Lung (tissue), 12 donors: ENCODE measurements around the gene ERC2. TPM values are rescaled to one million over a fixed set of nuclear protein-coding genes. Genes with fewer than 3 reads are reported as not detected.

Experiments
- ATAC-seq: fragments of 200-7000 bp; cut with Tn5 transposase; one replicate; pipeline ENCODE4 v1.9.1; 2020; ENCODE audit warnings: moderate number of reproducible peaks; ENCODE audit not compliant: insufficient read depth, low FRiP score
- DNase-seq, 3 donors: peaks; one replicate each; pipeline ENCODE4 v3.0.0-alpha.2; 2013 to 2017
- H3K27ac ChIP-seq, 2 donors: one replicate each; pipeline ENCODE4 v1.5.1; 2013; ENCODE audit warnings: mild to moderate bottlenecking in 2 of 2, moderate library complexity in 2 of 2, control low read depth in 1 of 2, inconsistent platforms in 1 of 2, low read depth in 1 of 2, low read length in 1 of 2
- H3K27me3 ChIP-seq, 3 donors: one replicate each; pipeline ENCODE4 v1.5.1; 2013; ENCODE audit warnings: low read length in 2 of 3; ENCODE audit not compliant: control insufficient read depth in 3 of 3, insufficient read depth in 3 of 3
- H3K36me3 ChIP-seq, 4 donors: one replicate each; pipeline ENCODE4 v1.5.1; 2013; ENCODE audit warnings: low read length in 4 of 4, mild to moderate bottlenecking in 1 of 4, moderate library complexity in 1 of 4; ENCODE audit not compliant: control insufficient read depth in 4 of 4, insufficient read depth in 4 of 4
- H3K4me1 ChIP-seq, 5 donors: one replicate each; pipeline ENCODE4 v1.5.1; 2013; ENCODE audit warnings: low read length in 5 of 5, mild to moderate bottlenecking in 2 of 5, moderate library complexity in 1 of 5; ENCODE audit not compliant: control insufficient read depth in 5 of 5, insufficient read depth in 5 of 5
- H3K4me3 ChIP-seq: one replicate; pipeline ENCODE4 v1.5.1; 2013; ENCODE audit warnings: mild to moderate bottlenecking, control low read depth, moderate library complexity
- H3K9ac ChIP-seq, 2 donors: one replicate each; pipeline ENCODE4 v1.5.1; 2013; ENCODE audit warnings: low read length in 2 of 2, control low read depth in 1 of 2; ENCODE audit not compliant: insufficient read depth in 1 of 2
- H3K9me3 ChIP-seq, 4 donors: one replicate each; pipeline ENCODE4 v1.5.1; 2013; ENCODE audit warnings: low read length in 3 of 4, mild to moderate bottlenecking in 1 of 4, moderate library complexity in 1 of 4; ENCODE audit not compliant: control insufficient read depth in 4 of 4, insufficient read depth in 3 of 4
- WGBS, 2 donors: extraction: QIAGEN DNeasy Blood & Tissue Kit; methylation state at CpG; one replicate each; pipeline ENCODE4 v1.1.7; 2013; 5-methylcytosine and 5-hydroxymethylcytosine counted together
- polyA plus RNA-seq, 2 donors: library from polyadenylated mRNA; stranded (reverse); fragments of 200-250 nt; gene quantifications; one replicate each; pipeline ENCODE4 v1.2.1, GENCODE V29; 2013
- total RNA-seq, 2 donors: library from RNA; depleted of rRNA in 1 of 2; stranded (reverse); fragments of >200 nt in 1 of 2; gene quantifications; one replicate each; pipeline ENCODE4 v1.2.1, GENCODE V29; 2014 to 2021
- TF ChIP-seq, protein P1 (sequence below): IDR thresholded peaks from 2 replicates; pipeline ENCODE4 v1.5.1; 2012; ENCODE audit warnings: mild to moderate bottlenecking; ENCODE audit errors: control extremely low read depth, extremely low read depth
- donor health status: control.
- donor health status: control.
- donor health status: Bipolar disorder and iron deficiency.
- donor health status: healthy.
- donor health status: DM: yes; HTN: yes; CAD: no.

The ERC2 gene
- total and polyA plus RNA-seq, 4 donors = 0.20 to 3.5 (median 0.97) TPM

DNA sequence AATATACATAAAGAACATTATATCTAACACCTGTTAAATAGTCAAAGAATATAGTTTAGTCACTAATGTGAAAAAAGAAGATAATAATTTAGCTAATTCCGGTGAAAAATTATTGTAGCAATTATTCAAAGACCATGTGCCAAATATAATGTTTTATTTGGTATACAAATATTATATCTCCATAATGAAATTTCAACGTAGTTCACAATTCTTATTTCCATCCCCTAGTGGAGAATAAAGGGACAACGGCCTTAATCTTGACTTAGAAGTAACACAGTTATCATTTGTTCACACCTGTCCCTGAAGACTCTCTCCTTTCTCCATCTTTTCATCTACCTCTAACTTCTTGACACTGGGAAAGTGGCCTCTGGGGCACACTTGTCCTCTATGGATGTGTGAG lies 213.4 kb downstream of the ERC2 start:
- ATAC-seq = no peak
- TF ChIP-seq, protein P1, sequence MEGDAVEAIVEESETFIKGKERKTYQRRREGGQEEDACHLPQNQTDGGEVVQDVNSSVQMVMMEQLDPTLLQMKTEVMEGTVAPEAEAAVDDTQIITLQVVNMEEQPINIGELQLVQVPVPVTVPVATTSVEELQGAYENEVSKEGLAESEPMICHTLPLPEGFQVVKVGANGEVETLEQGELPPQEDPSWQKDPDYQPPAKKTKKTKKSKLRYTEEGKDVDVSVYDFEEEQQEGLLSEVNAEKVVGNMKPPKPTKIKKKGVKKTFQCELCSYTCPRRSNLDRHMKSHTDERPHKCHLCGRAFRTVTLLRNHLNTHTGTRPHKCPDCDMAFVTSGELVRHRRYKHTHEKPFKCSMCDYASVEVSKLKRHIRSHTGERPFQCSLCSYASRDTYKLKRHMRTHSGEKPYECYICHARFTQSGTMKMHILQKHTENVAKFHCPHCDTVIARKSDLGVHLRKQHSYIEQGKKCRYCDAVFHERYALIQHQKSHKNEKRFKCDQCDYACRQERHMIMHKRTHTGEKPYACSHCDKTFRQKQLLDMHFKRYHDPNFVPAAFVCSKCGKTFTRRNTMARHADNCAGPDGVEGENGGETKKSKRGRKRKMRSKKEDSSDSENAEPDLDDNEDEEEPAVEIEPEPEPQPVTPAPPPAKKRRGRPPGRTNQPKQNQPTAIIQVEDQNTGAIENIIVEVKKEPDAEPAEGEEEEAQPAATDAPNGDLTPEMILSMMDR = no peak
- WGBS, 2 donors = 84 to 87% methylated on average over 3 of the region's 3 CpGs
- no peaks in the 10 kb centered on the region for H3K9me3 ChIP-seq
- no peak for DNase-seq
- no peak overlapping the region for H3K4me3 ChIP-seq
- peaks cover 0 to 3% (median 0%) of the 10 kb centered on the region in 5 donors for H3K4me1 ChIP-seq
- H3K9ac ChIP-seq = no peak overlapping the region
- no peak overlapping the region for H3K27ac ChIP-seq
- peaks cover 0 to 4% (median 0%) of the 10 kb centered on the region in 3 donors for H3K27me3 ChIP-seq
- H3K36me3 ChIP-seq = no peaks in the 10 kb centered on the region

DNA sequence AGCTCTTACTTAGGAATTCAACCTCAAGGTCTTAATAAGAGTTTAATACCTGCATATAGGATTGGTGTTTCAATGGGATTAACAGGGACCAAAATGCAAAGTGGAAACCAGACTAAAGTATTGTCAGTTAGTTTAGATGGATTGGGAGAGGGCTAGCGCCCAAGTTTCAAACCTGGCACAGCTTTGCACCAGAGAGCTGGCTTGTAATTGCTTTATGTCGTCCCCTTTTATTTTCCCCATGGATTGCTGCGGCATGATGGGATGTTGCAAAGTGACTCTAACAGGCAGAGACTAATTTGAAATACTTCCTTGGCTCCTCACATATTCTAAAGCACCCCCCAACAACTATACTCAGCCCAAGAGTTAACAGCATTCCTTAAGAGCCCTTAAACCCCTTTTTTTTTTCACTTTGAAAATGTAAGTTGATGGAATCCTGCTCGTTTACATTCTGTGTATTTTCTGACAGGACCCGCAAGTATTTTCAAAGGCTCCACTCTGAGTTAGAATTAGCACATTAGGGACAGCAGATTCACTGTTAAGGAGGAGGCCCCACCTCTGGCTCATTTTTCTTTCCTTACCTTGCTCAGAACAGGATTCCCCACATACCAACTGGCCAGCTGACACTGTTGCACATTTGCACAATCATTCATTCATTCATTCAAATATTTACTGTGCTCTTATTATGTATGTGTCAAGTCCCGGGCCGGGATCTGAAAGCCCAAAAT lies 214.2 kb downstream of the ERC2 start:
- H3K4me1 ChIP-seq = peaks cover 0 to 3% (median 0%) of the 10 kb centered on the region in 5 donors
- H3K27ac ChIP-seq = no peak overlapping the region
- ATAC-seq (no peak), DNase-seq (peak; percentile 54 to 75 (median 57))
- peaks cover 0 to 4% (median 0%) of the 10 kb centered on the region in 3 donors for H3K27me3 ChIP-seq
- TF ChIP-seq, protein P1 = no peak
- WGBS, 2 donors = 47 to 64% methylated on average over 7 of the region's 7 CpGs
- H3K9ac ChIP-seq = no peak overlapping the region
- H3K36me3 ChIP-seq = no peaks in the 10 kb centered on the region
- H3K9me3 ChIP-seq = no peaks in the 10 kb centered on the region
- no peak overlapping the region for H3K4me3 ChIP-seq

DNA sequence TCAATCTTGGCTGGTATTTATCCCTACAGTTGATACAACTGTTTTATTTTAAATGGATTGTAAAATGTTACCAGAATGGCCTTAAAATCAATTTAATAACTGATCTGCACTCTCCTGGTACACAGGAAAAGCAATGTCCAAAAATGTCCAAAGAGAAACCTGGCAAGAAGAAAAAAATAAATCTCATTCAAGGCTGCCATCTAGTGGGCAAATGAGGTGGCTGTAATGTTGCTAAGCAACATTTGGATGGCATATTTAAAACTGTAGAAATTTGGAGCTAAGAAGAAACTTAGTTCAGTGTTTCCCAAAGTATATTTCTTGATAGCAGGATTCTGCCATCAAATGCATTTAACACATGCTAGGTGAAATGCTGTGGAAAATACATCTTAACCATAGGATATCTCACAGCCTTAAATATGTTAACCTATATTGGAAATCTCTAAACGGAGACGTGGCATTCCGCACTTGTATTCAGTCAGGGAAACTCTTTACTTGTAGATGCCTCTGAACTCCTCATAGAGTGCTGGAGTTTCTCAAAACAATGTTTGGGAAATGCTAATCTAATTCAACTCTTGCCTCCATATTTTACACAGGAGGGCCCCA lies 216.8 kb downstream of the ERC2 start:
- DNase-seq = peak; percentile 51 to 86 (median 82)
- Histone ChIP-seq H3K9ac (no peak overlapping the region), H3K27me3 (no peaks in the 10 kb centered on the region), H3K36me3 (no peaks in the 10 kb centered on the region), H3K9me3 (no peaks in the 10 kb centered on the region), H3K4me3 (no peak overlapping the region), H3K27ac (no peak overlapping the region), H3K4me1 (peaks cover 0 to 3% (median 0%) of the 10 kb centered on the region in 5 donors)
- TF ChIP-seq, protein P1 = peak; percentile 54
- WGBS, 2 donors = 94 to 98% methylated on average over 3 of the region's 3 CpGs
- no peak for ATAC-seq
